HG02840 (cell line): ENCODE data around the gene SPATA16.
"Not testable (repeated sequence)": the region's sequence is repeated elsewhere in the genome, so short reads cannot be mapped to it uniquely, and the experiment has no call there.

Experiments
- ATAC-seq: cut with Tn5 transposase; IDR thresholded peaks from one replicate; pipeline ENCODE4 v1.9.1; 2021; ENCODE audit warnings: mild to moderate bottlenecking, moderate library complexity, moderate number of reproducible peaks; ENCODE audit not compliant: unreplicated experiment, low FRiP score

SPATA16 gene

DNA sequence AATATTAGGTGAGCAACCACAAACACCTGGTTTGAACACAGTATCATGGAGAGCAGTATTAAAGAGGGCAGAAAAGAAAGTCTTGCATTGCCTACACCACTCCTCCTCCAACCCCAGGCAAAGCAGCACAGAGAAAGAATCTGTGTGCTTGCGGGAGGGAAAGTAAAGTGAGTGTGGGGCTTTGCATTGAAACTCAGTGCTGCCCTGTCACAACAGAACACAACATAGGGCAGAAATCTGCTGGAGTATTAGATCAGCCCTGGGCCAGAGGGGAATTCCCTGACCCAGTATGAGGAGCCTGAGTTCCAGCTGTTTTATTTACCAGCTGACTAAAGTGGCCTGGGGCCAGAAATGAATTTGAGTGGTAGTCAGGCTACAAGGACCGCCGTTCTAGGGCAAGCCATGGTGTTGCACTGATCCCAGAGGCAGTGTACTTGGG is 75.5 kb downstream of the SPATA16 start:
- no peak for ATAC-seq

GRCh38 chr3:173064631-173065030 is 76.4 kb downstream of the SPATA16 start:
- ATAC-seq = no peak

DNA sequence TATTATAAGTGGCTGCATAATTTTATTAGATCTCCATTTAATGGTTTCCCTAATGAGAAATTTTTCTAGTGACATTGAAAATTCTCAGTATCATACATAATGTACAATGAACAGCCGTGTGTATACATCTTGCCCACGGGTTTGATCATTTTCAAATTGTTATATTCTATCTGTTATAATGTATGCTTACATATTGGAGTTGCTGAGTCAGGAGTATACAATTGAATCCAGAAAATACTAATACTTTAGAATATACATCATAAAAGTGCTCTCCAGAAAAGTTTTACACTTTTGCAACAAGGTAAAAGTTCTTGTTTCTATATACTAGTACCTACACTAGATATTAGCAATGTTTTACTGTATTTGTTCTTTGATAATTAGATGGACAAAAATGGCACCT is 82.8 kb downstream of the SPATA16 start:
- no peak for ATAC-seq

DNA sequence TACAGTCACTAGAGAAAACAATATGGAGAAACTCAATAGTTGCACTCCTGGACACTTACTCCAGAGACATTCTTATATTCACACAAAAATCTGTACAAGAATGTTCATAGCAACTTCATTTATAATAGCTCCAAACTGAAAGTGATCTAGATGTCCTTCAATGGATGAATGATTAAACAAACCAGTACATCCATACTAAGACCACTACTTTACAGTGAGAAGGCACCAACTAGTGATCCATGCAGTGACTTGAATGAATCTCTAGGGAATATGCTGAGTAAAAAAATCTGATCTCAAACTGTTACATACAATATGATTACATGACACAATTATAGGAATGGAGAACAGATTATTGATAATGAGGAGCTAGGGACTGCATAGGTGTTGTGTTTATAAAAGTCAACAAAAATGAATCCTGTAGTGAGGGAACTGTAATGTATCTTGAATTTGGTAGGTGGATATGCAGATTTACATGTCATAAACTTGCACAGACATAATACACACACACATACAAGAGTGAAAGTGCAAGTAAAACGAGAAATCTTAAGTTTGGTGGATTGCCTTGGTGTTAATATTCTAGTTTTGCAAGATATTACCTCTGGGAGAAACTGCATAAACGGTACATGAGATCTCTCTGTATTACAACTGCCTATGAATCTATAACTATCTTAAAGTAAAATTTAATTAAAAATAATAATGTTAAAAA is 85.7 kb downstream of the SPATA16 start:
- no peak for ATAC-seq

DNA sequence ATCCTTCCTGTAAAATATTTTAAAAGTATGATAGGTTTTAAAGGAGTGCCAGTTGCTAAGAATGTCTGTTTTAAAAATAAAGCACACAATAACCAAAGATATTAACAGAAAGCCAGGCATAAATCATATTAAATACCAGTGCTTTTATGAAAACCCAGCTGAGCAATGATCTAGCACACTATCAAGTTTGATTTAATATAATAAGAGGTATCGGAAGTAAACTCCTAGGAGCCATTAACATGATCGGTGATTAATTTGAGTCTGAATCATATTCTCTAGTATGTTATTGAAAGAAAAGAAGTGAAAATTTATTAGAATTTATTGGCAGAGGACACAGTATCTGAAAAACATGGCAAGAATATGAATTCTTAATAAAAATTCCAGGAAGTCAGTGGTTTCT is 91.7 kb downstream of the SPATA16 start:
- no peak for ATAC-seq

DNA sequence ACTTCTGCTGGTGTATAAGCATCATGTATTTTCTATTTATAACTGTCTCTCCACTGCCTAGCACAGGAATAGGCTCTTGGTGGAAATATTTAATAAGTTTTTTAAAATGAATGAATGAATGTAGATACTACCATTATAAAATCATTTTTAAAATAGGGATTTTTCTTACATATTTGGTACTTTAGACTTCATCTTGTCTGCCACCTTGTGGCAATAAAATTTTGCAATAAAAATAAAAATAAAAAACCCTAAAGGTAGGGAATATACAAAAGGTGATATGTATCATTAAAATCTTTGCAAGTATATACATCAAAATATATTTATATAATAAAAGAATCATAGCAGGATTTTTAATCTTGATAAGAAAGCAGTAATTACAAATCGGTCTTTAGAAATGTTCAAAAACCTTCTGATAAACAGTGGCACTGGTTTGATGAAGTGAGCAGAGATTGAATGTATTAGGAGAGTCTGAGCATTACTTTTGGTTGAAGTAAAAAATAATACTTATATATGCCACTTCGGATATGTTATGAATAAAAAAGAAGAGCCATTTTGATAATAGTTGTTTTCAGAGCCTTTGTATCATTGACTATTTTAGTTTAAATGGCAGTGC is 95.2 kb downstream of the SPATA16 start:
- no peak for ATAC-seq

DNA sequence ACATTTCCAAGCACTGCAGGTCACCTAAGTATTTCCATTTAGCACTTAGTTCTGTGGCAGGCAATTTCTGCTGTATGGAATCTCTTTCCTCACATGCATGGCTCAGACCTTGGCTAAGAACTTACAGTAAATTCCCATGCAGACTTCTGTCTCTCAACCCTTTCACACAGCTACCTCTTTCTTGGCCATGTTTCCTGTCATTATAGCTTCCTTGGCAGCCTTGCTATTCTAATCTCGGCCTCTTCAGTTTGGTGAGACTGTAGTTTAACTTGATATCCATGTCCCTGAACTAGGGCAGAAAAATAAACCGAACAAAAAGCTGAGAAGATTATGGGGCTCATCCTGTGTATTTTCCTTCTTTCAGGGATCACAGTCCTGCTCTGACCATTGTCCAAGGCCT is 96.0 kb downstream of the SPATA16 start:
- no peak for ATAC-seq

GRCh38 chr3:173043757-173044156 is 97.3 kb downstream of the SPATA16 start:
- ATAC-seq = no peak

GRCh38 chr3:173038484-173038871 is 102.6 kb downstream of the SPATA16 start:
- no peak for ATAC-seq

DNA sequence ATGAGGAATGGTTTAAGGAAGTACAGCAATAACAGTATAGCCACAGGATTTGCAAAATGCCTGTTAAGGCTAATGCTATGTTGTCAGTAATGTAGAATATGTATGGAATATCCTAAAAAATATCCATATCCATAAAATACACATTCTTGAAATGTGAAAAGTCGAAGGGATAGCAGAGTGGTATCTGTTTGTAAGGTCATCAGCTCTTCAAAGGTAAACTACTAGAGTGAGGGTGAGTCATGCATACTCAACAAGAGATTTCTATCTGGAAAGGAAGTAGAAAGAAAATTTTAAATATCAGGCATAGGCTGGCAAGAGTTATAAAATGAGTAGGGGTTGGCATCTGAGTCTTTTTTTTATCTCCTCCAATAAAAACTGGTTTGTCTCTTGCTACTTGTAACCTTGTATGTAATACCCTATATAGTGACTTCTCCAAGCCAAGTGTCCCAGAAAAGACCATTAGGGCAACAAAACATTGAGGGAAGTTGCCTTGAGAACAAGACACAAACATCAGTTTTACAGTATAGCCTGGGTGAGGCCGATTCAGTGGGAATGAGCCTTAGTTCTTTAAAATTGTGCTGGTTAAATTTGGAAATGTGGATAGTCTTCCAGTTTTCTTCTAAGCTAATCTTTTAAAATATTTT is 103.1 kb downstream of the SPATA16 start:
- no peak for ATAC-seq

DNA sequence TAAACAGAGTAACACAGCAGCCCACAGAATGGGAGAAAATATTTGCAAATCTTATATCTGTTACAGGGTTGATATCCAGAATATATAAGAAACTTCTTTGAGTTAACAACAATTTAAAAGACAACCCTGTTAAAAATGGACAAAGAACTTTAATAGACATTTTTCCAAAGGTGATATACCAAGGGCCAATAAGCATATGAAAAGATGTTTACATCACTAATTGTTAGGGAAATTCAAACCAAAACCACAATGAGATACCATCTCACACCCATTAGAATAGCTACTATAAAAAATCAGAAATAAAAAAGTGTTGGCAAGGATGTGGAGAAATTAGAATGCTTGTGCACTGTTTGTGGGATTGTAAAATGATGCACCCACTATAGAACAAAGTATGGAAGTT is 110.8 kb downstream of the SPATA16 start:
- no peak for ATAC-seq

GRCh38 chr3:173028351-173028750 is 112.7 kb downstream of the SPATA16 start:
- ATAC-seq = no peak

DNA sequence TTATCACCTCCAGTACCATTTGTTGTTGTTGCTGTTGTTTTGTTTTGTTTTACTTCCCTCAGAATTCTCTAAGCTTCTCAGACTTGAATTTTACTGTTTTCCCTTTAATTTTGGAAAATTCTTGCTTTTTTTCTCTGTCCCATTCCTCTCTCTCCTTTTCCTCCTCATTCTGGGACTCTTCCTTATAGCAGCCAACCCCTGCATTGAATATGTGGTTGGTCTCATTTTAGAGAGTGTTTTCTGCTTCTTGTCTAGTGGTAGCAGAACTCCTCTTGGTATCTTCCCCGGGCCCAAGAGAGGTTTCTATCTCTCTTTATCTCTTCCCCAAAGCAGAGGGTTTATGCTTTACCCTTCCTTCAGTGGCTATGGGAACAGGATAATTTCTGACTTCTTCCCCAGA is 113.6 kb downstream of the SPATA16 start:
- ATAC-seq = no peak

- no peak for ATAC-seq
These were observed 115.1 kb downstream of the SPATA16 start for GRCh38 chr3:173025941-173026340.

DNA sequence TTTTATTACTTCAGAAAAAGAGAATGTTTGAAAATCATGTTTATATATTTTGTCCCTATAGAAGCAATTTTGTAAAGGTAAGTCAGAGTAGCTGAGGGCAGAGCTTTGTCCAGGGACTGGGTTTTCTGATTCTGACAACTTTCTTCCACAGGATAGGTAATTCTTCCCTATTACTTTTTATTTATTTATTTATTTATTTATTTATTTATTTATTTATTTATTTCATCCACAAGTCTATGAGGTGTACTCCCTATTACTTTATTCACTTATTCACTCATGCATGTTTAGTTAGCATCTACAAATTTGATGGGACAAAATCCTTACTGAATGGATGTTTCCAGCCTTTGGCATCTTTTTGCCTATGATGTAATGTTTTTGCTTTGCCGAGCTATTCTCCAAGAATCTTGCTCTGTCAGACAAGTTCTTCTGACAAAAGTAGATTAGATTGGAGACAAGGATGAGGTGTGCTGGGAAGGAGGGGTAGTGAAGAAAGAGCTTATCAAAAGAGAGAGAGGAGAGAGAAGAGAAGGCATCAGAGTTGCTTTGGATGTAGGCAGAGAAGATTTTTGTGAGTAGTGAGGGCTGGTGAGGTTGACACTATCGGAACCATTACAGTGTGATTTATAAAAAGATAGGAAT is 119.4 kb downstream of the SPATA16 start:
- no peak for ATAC-seq

DNA sequence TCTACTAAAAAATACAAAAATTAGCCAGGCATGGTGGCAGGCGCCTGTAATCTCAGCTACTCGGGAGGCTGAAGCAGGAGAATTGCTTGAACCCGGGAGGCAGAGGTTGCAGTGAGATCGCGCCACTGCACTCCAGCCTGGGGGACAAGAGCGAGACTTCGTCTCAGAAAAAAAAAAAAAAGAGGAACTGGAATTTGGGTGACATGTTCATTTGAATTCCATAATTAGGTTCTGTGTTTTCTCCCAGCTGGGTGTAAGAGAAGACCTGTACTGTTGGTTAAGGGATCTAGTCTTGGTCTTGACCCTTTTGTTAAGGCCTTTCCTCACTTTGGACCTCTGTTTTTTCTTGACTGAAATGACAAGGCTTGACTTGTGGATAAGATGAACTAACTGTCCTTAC is 120.9 kb downstream of the SPATA16 start:
- not testable (repeated sequence) for ATAC-seq

DNA sequence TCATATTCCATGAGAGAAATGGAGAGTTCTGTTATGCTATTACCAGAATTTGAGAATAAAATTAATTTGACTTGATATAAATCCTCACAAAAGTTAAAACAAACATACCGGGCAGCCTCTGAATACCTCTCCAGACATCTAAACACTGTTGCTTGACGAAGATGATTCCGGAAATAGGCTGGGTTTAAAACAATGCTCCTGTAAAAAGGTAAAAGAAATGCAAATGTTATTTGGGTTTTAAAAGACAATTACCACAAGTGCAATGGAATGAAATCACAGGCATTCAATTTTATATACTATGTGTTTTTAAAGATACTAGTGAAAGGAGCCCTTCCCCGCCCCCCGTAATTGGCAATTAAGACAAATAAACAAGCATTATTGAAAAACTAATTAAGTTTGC is 121.7 kb downstream of the SPATA16 start:
- ATAC-seq = no peak

GRCh38 chr3:173018758-173019157 is 122.3 kb downstream of the SPATA16 start:
- no peak for ATAC-seq

GRCh38 chr3:173013219-173013832 is 127.7 kb downstream of the SPATA16 start:
- ATAC-seq = no peak

GRCh38 chr3:173009410-173009809 is 131.6 kb downstream of the SPATA16 start:
- no peak for ATAC-seq

GRCh38 chr3:173008978-173009377 is 132.1 kb downstream of the SPATA16 start:
- no peak for ATAC-seq
